Neural cell (in vitro differentiated cells): ENCODE results near the gene LPAR3. TPM values are rescaled to one million over a fixed set of nuclear protein-coding genes. Genes with fewer than 3 reads are reported as not detected.

Experiments used
- H2AFZ ChIP-seq: fragments of 200-600, 300-800 bp; sonication (generic), shearing (Covaris generic); 2 replicates; pipeline ENCODE4 v1.6.0; 2014; ENCODE audit warnings: low read depth, mild to moderate bottlenecking, antibody characterized with exemption, low read length, moderate library complexity
- H3F3A ChIP-seq: fragments of 200-600 bp; shearing (Covaris generic); 2 replicates; pipeline ENCODE4 v1.6.1; 2016; ENCODE audit warnings: mild to moderate bottlenecking, moderate library complexity, mixed read lengths, antibody characterized with exemption, low read length; ENCODE audit not compliant: insufficient read depth, poor library complexity, severe bottlenecking
- H3K27ac ChIP-seq: fragments of 200-600, 300-800 bp; sonication (generic), shearing (Covaris generic); 2 replicates; pipeline ENCODE4 v1.5.1; 2014; ENCODE audit warnings: mild to moderate bottlenecking, low read length, moderate library complexity
- H3K27me3 ChIP-seq: fragments of 300-800, 200-600 bp; sonication (generic), shearing (Covaris generic); 2 replicates; pipeline ENCODE4 v1.6.0; 2014; ENCODE audit warnings: mild to moderate bottlenecking, low read depth, low read length, moderate library complexity; ENCODE audit not compliant: insufficient read depth
- H3K36me3 ChIP-seq: fragments of 300-800, 200-600 bp; sonication (generic), shearing (Covaris generic); 2 replicates; pipeline ENCODE4 v1.5.1; 2014; ENCODE audit warnings: mild to moderate bottlenecking, antibody characterized with exemption, low read length, moderate library complexity; ENCODE audit not compliant: insufficient read depth
- H3K4me2 ChIP-seq: fragments of 300-800, 200-600 bp; sonication (generic), shearing (Covaris generic); 2 replicates; pipeline ENCODE4 v1.6.0; 2014; ENCODE audit warnings: mild to moderate bottlenecking, low read length
- H3K4me3 ChIP-seq: fragments of 300-800, 200-600 bp; sonication (generic), shearing (Covaris generic); 2 replicates; pipeline ENCODE4 v1.5.1; 2014; ENCODE audit warnings: mild to moderate bottlenecking, low read length, moderate library complexity
- H3K79me2 ChIP-seq: fragments of 200-600 bp; shearing (Covaris generic); replicated peaks from 2 replicates; pipeline ENCODE4 v1.6.0; 2014; ENCODE audit warnings: mild to moderate bottlenecking, low read length, moderate library complexity; ENCODE audit not compliant: insufficient read depth
- H3K9ac ChIP-seq: fragments of 300-800, 200-600 bp; sonication (generic), shearing (Covaris generic); 2 replicates; pipeline ENCODE4 v1.6.1; 2016; ENCODE audit warnings: mild to moderate bottlenecking, low read length, mixed read lengths
- H3K9me2 ChIP-seq: fragments of 200-600 bp; shearing (Covaris generic); 2 replicates; pipeline ENCODE4 v1.6.1; 2016; ENCODE audit warnings: mild to moderate bottlenecking, low read length, mixed read lengths; ENCODE audit not compliant: insufficient read depth
- H3K9me3 ChIP-seq: fragments of 200-600, 300-800 bp; sonication (generic), shearing (Covaris generic); 2 replicates; pipeline ENCODE4 v1.6.1; 2016; ENCODE audit warnings: mild to moderate bottlenecking, mixed run types, low read length, moderate library complexity, mixed read lengths
- H4K20me1 ChIP-seq: fragments of 200-600 bp; shearing (Covaris generic); 2 replicates; pipeline ENCODE4 v1.6.1; 2016; ENCODE audit warnings: mild to moderate bottlenecking, mixed run types; ENCODE audit not compliant: insufficient read depth
- EP300 ChIP-seq: fragments of 450-650 bp; conservative IDR thresholded peaks from 2 replicates; pipeline ENCODE4 v1.6.1; 2014; ENCODE audit warnings: antibody characterized with exemption, mild to moderate bottlenecking, moderate library complexity; ENCODE audit not compliant: poor library complexity, severe bottlenecking
- EZH2 ChIP-seq: fragments of 200-600, 300-800 bp; shearing (Covaris generic), sonication (generic); IDR thresholded peaks from 2 replicates; pipeline ENCODE4 v1.6.1; 2014; ENCODE audit warnings: antibody characterized with exemption, low read length, borderline replicate concordance, mild to moderate bottlenecking; ENCODE audit not compliant: insufficient read depth, poor library complexity, severe bottlenecking
- MXI1 ChIP-seq: fragments of 450-650 bp; conservative IDR thresholded peaks from 2 replicates; pipeline ENCODE4 v1.6.1; 2014; ENCODE audit warnings: antibody characterized with exemption, mild to moderate bottlenecking; ENCODE audit not compliant: poor library complexity, severe bottlenecking
- POLR2AphosphoS5 ChIP-seq: IDR thresholded peaks from 2 replicates; pipeline ENCODE4 v1.6.1; 2012
- RAD21 ChIP-seq: fragments of 450-650 bp; conservative IDR thresholded peaks from 2 replicates; pipeline ENCODE4 v1.6.1; 2014; ENCODE audit warnings: antibody characterized with exemption, mild to moderate bottlenecking, moderate library complexity
- SMC3 ChIP-seq: fragments of 450-650 bp; conservative IDR thresholded peaks from 2 replicates; pipeline ENCODE4 v1.6.1; 2014; ENCODE audit warnings: antibody characterized with exemption, mild to moderate bottlenecking, moderate library complexity; ENCODE audit not compliant: poor library complexity
- TAF1 ChIP-seq: IDR thresholded peaks from 2 replicates; pipeline ENCODE4 v1.6.1; 2012; ENCODE audit warnings: low read depth
- polyA plus RNA-seq: library from polyadenylated mRNA; depleted of rRNA; stranded (reverse); fragments of >200 nt; gene quantifications from 2 replicates; pipeline ENCODE4 v1.2.3, GENCODE V29; 2014
- TF ChIP-seq, protein P1 (sequence below): fragments of 450-650 bp; IDR thresholded peaks from 2 replicates; pipeline ENCODE4 v1.5.1; 2014; ENCODE audit warnings: antibody characterized with exemption, mild to moderate bottlenecking, moderate library complexity; ENCODE audit not compliant: poor library complexity, severe bottlenecking
- TF ChIP-seq, protein P2 (sequence below): IDR thresholded peaks from 2 replicates; pipeline ENCODE4 v1.6.1; 2012; ENCODE audit warnings: borderline replicate concordance

LPAR3 gene
- polyA plus RNA-seq, 1 donor from 2014 or later: not detected

DNA sequence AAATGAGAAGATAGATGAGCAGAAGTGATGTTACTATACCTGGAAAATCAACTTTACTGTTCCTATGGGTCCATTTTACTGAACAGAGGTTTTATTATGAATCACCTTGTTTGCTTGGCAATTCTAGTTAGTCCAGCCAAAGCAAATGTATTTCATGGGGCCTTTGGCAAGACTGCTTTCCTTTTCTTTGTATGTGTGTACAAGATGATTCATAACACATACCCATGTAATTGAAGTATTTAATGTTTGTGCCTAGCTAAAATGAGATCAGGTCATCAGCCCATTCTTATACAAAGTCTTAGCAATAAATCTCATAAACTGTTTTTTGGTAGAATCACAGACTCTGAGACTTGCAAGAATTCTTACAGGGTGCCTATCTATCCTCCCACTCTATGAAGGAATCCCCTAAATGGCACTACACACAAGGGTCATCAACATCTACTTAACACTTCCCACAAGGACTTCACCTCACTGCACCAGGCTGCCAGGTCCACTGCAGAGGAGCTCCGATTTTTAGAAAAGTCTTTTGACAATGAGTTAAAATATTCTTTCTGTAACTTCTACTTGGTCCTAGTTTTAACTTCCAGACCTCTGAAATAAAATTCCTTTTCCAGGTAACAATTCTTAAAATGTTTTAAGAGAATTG lies 58.5 kb downstream of the LPAR3 start:
- no peaks in the 10 kb centered on the region for H3K36me3 ChIP-seq
- H3K4me3 ChIP-seq: no peak overlapping the region
- H3K9me2 ChIP-seq: no peaks in the 10 kb centered on the region
- no peak overlapping the region for H2AFZ ChIP-seq
- H3K27me3 ChIP-seq: no peaks in the 10 kb centered on the region
- H3K9ac ChIP-seq: no peak overlapping the region
- H3K9me3 ChIP-seq: no peaks in the 10 kb centered on the region
- no peak overlapping the region for H3K4me2 ChIP-seq
- TF ChIP-seq EZH2: no peak
- TF ChIP-seq, protein P1, sequence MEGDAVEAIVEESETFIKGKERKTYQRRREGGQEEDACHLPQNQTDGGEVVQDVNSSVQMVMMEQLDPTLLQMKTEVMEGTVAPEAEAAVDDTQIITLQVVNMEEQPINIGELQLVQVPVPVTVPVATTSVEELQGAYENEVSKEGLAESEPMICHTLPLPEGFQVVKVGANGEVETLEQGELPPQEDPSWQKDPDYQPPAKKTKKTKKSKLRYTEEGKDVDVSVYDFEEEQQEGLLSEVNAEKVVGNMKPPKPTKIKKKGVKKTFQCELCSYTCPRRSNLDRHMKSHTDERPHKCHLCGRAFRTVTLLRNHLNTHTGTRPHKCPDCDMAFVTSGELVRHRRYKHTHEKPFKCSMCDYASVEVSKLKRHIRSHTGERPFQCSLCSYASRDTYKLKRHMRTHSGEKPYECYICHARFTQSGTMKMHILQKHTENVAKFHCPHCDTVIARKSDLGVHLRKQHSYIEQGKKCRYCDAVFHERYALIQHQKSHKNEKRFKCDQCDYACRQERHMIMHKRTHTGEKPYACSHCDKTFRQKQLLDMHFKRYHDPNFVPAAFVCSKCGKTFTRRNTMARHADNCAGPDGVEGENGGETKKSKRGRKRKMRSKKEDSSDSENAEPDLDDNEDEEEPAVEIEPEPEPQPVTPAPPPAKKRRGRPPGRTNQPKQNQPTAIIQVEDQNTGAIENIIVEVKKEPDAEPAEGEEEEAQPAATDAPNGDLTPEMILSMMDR: no peak
- no peak for TF ChIP-seq MXI1
- TF ChIP-seq SMC3: no peak
- TF ChIP-seq, protein P2, sequence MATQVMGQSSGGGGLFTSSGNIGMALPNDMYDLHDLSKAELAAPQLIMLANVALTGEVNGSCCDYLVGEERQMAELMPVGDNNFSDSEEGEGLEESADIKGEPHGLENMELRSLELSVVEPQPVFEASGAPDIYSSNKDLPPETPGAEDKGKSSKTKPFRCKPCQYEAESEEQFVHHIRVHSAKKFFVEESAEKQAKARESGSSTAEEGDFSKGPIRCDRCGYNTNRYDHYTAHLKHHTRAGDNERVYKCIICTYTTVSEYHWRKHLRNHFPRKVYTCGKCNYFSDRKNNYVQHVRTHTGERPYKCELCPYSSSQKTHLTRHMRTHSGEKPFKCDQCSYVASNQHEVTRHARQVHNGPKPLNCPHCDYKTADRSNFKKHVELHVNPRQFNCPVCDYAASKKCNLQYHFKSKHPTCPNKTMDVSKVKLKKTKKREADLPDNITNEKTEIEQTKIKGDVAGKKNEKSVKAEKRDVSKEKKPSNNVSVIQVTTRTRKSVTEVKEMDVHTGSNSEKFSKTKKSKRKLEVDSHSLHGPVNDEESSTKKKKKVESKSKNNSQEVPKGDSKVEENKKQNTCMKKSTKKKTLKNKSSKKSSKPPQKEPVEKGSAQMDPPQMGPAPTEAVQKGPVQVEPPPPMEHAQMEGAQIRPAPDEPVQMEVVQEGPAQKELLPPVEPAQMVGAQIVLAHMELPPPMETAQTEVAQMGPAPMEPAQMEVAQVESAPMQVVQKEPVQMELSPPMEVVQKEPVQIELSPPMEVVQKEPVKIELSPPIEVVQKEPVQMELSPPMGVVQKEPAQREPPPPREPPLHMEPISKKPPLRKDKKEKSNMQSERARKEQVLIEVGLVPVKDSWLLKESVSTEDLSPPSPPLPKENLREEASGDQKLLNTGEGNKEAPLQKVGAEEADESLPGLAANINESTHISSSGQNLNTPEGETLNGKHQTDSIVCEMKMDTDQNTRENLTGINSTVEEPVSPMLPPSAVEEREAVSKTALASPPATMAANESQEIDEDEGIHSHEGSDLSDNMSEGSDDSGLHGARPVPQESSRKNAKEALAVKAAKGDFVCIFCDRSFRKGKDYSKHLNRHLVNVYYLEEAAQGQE: no peak
- no peak for TF ChIP-seq TAF1
- H3K27ac ChIP-seq: no peak overlapping the region
- no peaks in the 10 kb centered on the region for H3K79me2 ChIP-seq
- no peaks in the 10 kb centered on the region for H3F3A ChIP-seq
- no peaks in the 10 kb centered on the region for H4K20me1 ChIP-seq

DNA sequence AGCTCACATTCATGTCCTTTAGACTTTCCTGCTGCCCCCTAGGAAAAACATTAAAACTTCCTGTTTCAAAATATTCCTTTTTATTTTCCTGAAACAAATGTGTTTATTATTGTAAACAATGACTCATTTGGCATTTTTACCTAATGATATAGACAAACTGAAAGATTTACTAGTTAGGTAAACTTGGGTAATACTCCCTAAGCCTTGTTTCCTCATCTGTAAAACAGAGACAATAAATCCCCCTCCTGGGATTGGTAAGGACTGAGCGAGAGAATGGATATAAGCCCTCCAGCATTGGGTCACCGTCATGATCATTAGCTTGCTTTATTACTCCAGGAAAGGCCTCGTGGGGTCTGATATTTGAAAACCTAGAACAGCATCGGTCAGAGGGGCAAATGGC lies 59.8 kb downstream of the LPAR3 start:
- Histone ChIP-seq H3K79me2 (no peaks in the 10 kb centered on the region), H4K20me1 (no peaks in the 10 kb centered on the region), H3K4me3 (no peak overlapping the region), H3F3A (no peaks in the 10 kb centered on the region), H3K27ac (no peak overlapping the region), H3K9me3 (no peaks in the 10 kb centered on the region), H3K9ac (no peak overlapping the region), H3K9me2 (no peaks in the 10 kb centered on the region), H2AFZ (no peak overlapping the region), H3K27me3 (no peaks in the 10 kb centered on the region), H3K4me2 (no peak overlapping the region), H3K36me3 (no peaks in the 10 kb centered on the region)
- TF ChIP-seq RAD21 (no peak), EP300 (no peak), POLR2AphosphoS5 (no peak), TAF1 (no peak)
- TF ChIP-seq, protein P1: no peak
